SK-N-SH treated with all-trans-retinoic acid at 6 μM for 48 hours (cell line): Measurements from ENCODE around the gene GSAP.

Source experiments
- ATAC-seq: fragments of 200-7000 bp; cut with Tn5 transposase; 3 replicates; pipeline ENCODE4 v1.9.1; 2020; ENCODE audit warnings: mild to moderate bottlenecking, moderate library complexity
- ARNTL ChIP-seq: fragments of 450-650 bp; formaldehyde crosslinking; IDR thresholded peaks from 2 replicates; pipeline ENCODE4 v1.5.0; 2020; ENCODE audit warnings: low read depth, mild to moderate bottlenecking, moderate library complexity, borderline replicate concordance
- BACH2 ChIP-seq: fragments of 250-450 bp; sonication (Bioruptor Pico); IDR thresholded peaks from 2 replicates; pipeline ENCODE4 v1.9.0; 2021; ENCODE audit warnings: mild to moderate bottlenecking, borderline replicate concordance
- CREB5 ChIP-seq: fragments of 250-450 bp; sonication (Bioruptor Pico); IDR thresholded peaks from 2 replicates; pipeline ENCODE4 v1.5.1; 2020; ENCODE audit warnings: low read depth, mild to moderate bottlenecking, moderate library complexity
- CSRNP3 ChIP-seq: fragments of 250-450 bp; sonication (Bioruptor Pico); IDR thresholded peaks from 2 replicates; pipeline ENCODE4 v1.5.1; 2021; ENCODE audit warnings: mild to moderate bottlenecking, moderate library complexity
- ESRRG ChIP-seq: fragments of 250-450 bp; sonication (Bioruptor Pico); IDR thresholded peaks from 2 replicates; pipeline ENCODE4 v1.6.1; 2021; ENCODE audit warnings: mild to moderate bottlenecking
- ISL1 ChIP-seq: fragments of 250-450 bp; sonication (Bioruptor Pico); IDR thresholded peaks from 2 replicates; pipeline ENCODE4 v2.1.2; 2022; ENCODE audit warnings: mild to moderate bottlenecking, moderate library complexity
- OSR1 ChIP-seq: fragments of 250-450 bp; sonication (Bioruptor Pico); IDR thresholded peaks from 2 replicates; pipeline ENCODE4 v1.8.0; 2022; ENCODE audit warnings: moderate library complexity, mild to moderate bottlenecking, inconsistent platforms
- PATZ1 ChIP-seq: fragments of 250-450 bp; sonication (Bioruptor Pico); IDR thresholded peaks from 2 replicates; pipeline ENCODE4 v1.8.0; 2020; ENCODE audit warnings: mild to moderate bottlenecking, moderate library complexity, borderline replicate concordance
- PPARA ChIP-seq: fragments of 250-450 bp; sonication (Bioruptor Pico); IDR thresholded peaks from 2 replicates; pipeline ENCODE4 v1.5.0; 2020; ENCODE audit warnings: mild to moderate bottlenecking, borderline replicate concordance
- RARB ChIP-seq: fragments of 250-450 bp; sonication (Bioruptor Pico); IDR thresholded peaks from 2 replicates; pipeline ENCODE4 v1.8.0; 2021; ENCODE audit warnings: mild to moderate bottlenecking, moderate library complexity
- TCF4 ChIP-seq: fragments of 250-450 bp; sonication (Bioruptor Pico); IDR thresholded peaks from 2 replicates; pipeline ENCODE4 v1.8.0; 2021; ENCODE audit warnings: mild to moderate bottlenecking, moderate library complexity, borderline replicate concordance
- TSHZ2 ChIP-seq: fragments of 250-450 bp; sonication (Bioruptor Pico); IDR thresholded peaks from 2 replicates; pipeline ENCODE4 v1.5.0; 2020; ENCODE audit warnings: mild to moderate bottlenecking, moderate library complexity
- ZC3H10 ChIP-seq: fragments of 250-450 bp; sonication (Bioruptor Pico); IDR thresholded peaks from 2 replicates; pipeline ENCODE4 v1.5.1; 2021; ENCODE audit warnings: mild to moderate bottlenecking, moderate library complexity
- ZFP30 ChIP-seq: fragments of 450-650 bp; formaldehyde crosslinking; IDR thresholded peaks from 2 replicates; pipeline ENCODE4 v1.5.0; 2022; ENCODE audit warnings: mild to moderate bottlenecking, moderate library complexity
- ZNF565 ChIP-seq: fragments of 450-650 bp; formaldehyde crosslinking; conservative IDR thresholded peaks from 2 replicates; pipeline ENCODE4 v1.5.0; 2020; ENCODE audit warnings: low read depth, mild to moderate bottlenecking, moderate library complexity
- ZNF70 ChIP-seq: fragments of 450-650 bp; formaldehyde crosslinking; IDR thresholded peaks from 2 replicates; pipeline ENCODE4 v1.5.0; 2020; ENCODE audit warnings: mild to moderate bottlenecking, moderate library complexity
- ZNF8 ChIP-seq: fragments of 450-650 bp; formaldehyde crosslinking; IDR thresholded peaks from 2 replicates; pipeline ENCODE4 v1.5.0; 2020; ENCODE audit warnings: mild to moderate bottlenecking, moderate library complexity

Gene GSAP

GRCh38 chr7:77315182-77315591 lies 101.0 kb downstream of the GSAP start:
- ATAC-seq: no peak
- no peak for TF ChIP-seq ZNF8 (CRISPR knock-in tag)
- no peak for TF ChIP-seq ZNF565 (CRISPR knock-in tag)
- TF ChIP-seq ISL1 (CRISPR knock-in tag): no peak
- no peak for TF ChIP-seq BACH2
- no peak for TF ChIP-seq CREB5 (CRISPR knock-in tag)
- no peak for TF ChIP-seq TCF4 (CRISPR knock-in tag)
- no peak for TF ChIP-seq TSHZ2 (CRISPR knock-in tag)
- TF ChIP-seq ARNTL (CRISPR knock-in tag): no peak
- TF ChIP-seq OSR1 (CRISPR knock-in tag): no peak

GRCh38 chr7:77313876-77314480 lies 102.2 kb downstream of the GSAP start:
- TF ChIP-seq ISL1 (CRISPR knock-in tag): no peak
- no peak for TF ChIP-seq ZNF8 (CRISPR knock-in tag)
- TF ChIP-seq ZC3H10 (CRISPR knock-in tag): no peak
- TF ChIP-seq CSRNP3 (CRISPR knock-in tag): no peak
- no peak for TF ChIP-seq OSR1 (CRISPR knock-in tag)
- no peak for TF ChIP-seq ESRRG (CRISPR knock-in tag)
- TF ChIP-seq, all 23 proteins: peak for 0
- no peak for ATAC-seq

GRCh38 chr7:77313085-77313484 lies 103.1 kb downstream of the GSAP start:
- TF ChIP-seq RARB (CRISPR knock-in tag): no peak
- TF ChIP-seq OSR1 (CRISPR knock-in tag): no peak
- TF ChIP-seq CSRNP3 (CRISPR knock-in tag): no peak
- no peak for TF ChIP-seq ZNF70 (CRISPR knock-in tag)
- no peak for TF ChIP-seq PPARA (CRISPR knock-in tag)
- no peak for TF ChIP-seq TCF4 (CRISPR knock-in tag)
- TF ChIP-seq ZFP30 (CRISPR knock-in tag): no peak
- no peak for TF ChIP-seq CREB5 (CRISPR knock-in tag)
- no peak for ATAC-seq

GRCh38 chr7:77310982-77311381 lies 105.2 kb downstream of the GSAP start:
- no peak for ATAC-seq
- no peak for TF ChIP-seq PATZ1 (CRISPR knock-in tag)
- no peak for TF ChIP-seq BACH2
- TF ChIP-seq CREB5 (CRISPR knock-in tag): no peak
- TF ChIP-seq ZC3H10 (CRISPR knock-in tag): no peak
- no peak for TF ChIP-seq ZNF565 (CRISPR knock-in tag)
- TF ChIP-seq OSR1 (CRISPR knock-in tag): no peak
- TF ChIP-seq TCF4 (CRISPR knock-in tag): no peak
- no peak for TF ChIP-seq CSRNP3 (CRISPR knock-in tag)
- TF ChIP-seq ISL1 (CRISPR knock-in tag): no peak
